Hepatocyte (in vitro differentiated cells): ENCODE measurements around the gene PPAT.

Experiments
- CTCF ChIP-seq: fragments of 200-600 bp; sonication (generic); IDR thresholded peaks from 2 replicates; pipeline ENCODE4 v1.5.1; 2016; ENCODE audit warnings: antibody characterized with exemption, mild to moderate bottlenecking; ENCODE audit not compliant: poor library complexity
- EZH2 ChIP-seq: fragments of 200-600 bp; sonication (generic); IDR thresholded peaks from 2 replicates; pipeline ENCODE4 v1.6.1; 2016; ENCODE audit warnings: antibody characterized with exemption, mild to moderate bottlenecking, borderline replicate concordance

- TF ChIP-seq CTCF = no peak
- no peak for TF ChIP-seq EZH2
Measured at GRCh38 chr4:56475917-56476316, 40.5 kb upstream of the PPAT start.
